ENCODE data around the gene HS3ST6. TPM values are rescaled to one million over a fixed set of nuclear protein-coding genes. Genes with fewer than 3 reads are reported as not detected.

The HS3ST6 gene
- total RNA-seq, 2 donors from 2014 or later = not detected

- Histone ChIP-seq H3K9me3 (ENCODE audit: control insufficient read depth, low read length) (no peaks in the 10 kb centered on the region), H3K4me3 (ENCODE audit: low read length) (no peak overlapping the region), H3K27ac (ENCODE audit: low read depth, low read length) (no peak overlapping the region), H3K9ac (ENCODE audit: extremely low read depth, low read length, poor library complexity, severe bottlenecking) (no peak overlapping the region), H3K27me3 (ENCODE audit: control insufficient read depth, insufficient read depth, low read length, poor library complexity, severe bottlenecking) (peaks cover 70% of the 10 kb centered on the region), H3K36me3 (ENCODE audit: control insufficient read depth, insufficient read depth, low read length) (no peaks in the 10 kb centered on the region), H3K4me1 (ENCODE audit: control insufficient read depth, insufficient read depth, low read length) (no peaks in the 10 kb centered on the region)
- Mint-ChIP-seq H3K27ac (no peak overlapping the region), H3K36me3 (ENCODE audit: low read depth) (no peaks in the 10 kb centered on the region), H3K27me3 (ENCODE audit: insufficient read depth) (peaks cover 63% of the 10 kb centered on the region), H3K9me3 (no peaks in the 10 kb centered on the region), H3K4me1 (peaks cover 4% of the 10 kb centered on the region), H3K4me3 (no peak overlapping the region)
- 73 to 76% methylated on average over 4 to 5 of the region's 5 CpGs for WGBS, 2 experiments (ENCODE audit: insufficient coverage in 1 of 2, insufficient read length in 1 of 2)
- no peak for DNase-seq
- TF ChIP-seq CTCF (conservative IDR thresholded peaks at IDR 0.05) = no peak
These were observed 56.5 kb downstream of the HS3ST6 start for GRCh38 chr16:1861730-1862129.

Other genes starting within 250 kb of the HS3ST6 start
- gene JPT2, start 240.1 kb downstream of the HS3ST6 start, total RNA-seq = 100 to 1,000 TPM; 161 to 168 TPM
- 10 to 100 TPM; 76.0 to 84.0 TPM for gene MAPK8IP3, start 212.2 kb downstream of the HS3ST6 start, total RNA-seq
- 10 to 100 TPM; 70.3 to 73.6 TPM for gene NME3, start 146.9 kb downstream of the HS3ST6 start, total RNA-seq
- gene EME2, start 145.6 kb downstream of the HS3ST6 start, total RNA-seq = 10 to 100 TPM; 34.3 to 64.3 TPM
- 100 to 1,000 TPM; 137 to 164 TPM for gene MRPS34, start 145.3 kb downstream of the HS3ST6 start, total RNA-seq
- gene SPSB3, start 135.8 kb downstream of the HS3ST6 start, total RNA-seq = 10 to 100 TPM; 28.0 to 28.1 TPM
- 10 to 100 TPM; 61.1 to 61.5 TPM for gene NUBP2, start 135.5 kb downstream of the HS3ST6 start, total RNA-seq
- gene IGFALS, start 124.7 kb downstream of the HS3ST6 start, total RNA-seq = not detected
- 10 to 100 TPM; 47.8 to 52.9 TPM for gene HAGH, start 91.6 kb downstream of the HS3ST6 start, total RNA-seq
- gene FAHD1, start 91.2 kb downstream of the HS3ST6 start, total RNA-seq = 10 to 100 TPM; 16.6 to 16.9 TPM
- not detected for gene MEIOB, start 46.3 kb downstream of the HS3ST6 start, total RNA-seq
- gene MSRB1, start 24.8 kb upstream of the HS3ST6 start, total RNA-seq = 10 to 100 TPM; 20.6 to 23.5 TPM
- gene RPL3L, start 36.3 kb upstream of the HS3ST6 start, total RNA-seq = not detected
- gene NDUFB10, start 41.1 kb upstream of the HS3ST6 start, total RNA-seq = 100 to 1,000 TPM; 167 to 192 TPM
- gene RPS2, start 46.4 kb upstream of the HS3ST6 start, total RNA-seq = 1,000 to 10,000 TPM; 3,064 to 3,492 TPM
- under 1 TPM in 1 of 2 donors, not detected in 1; 0.44 TPM for gene RNF151, start 48.4 kb upstream of the HS3ST6 start, total RNA-seq
- 10 to 100 TPM; 43.4 to 49.7 TPM for gene TBL3, start 53.6 kb upstream of the HS3ST6 start, total RNA-seq
- under 1 TPM in 1 of 2 donors, not detected in 1; 0.42 TPM for gene NOXO1, start 63.1 kb upstream of the HS3ST6 start, total RNA-seq
- 10 to 100 TPM; 40.3 to 45.5 TPM for gene GFER, start 65.8 kb upstream of the HS3ST6 start, total RNA-seq
- gene SYNGR3, start 71.6 kb upstream of the HS3ST6 start, total RNA-seq = 10 to 100 TPM in 1 of 2 donors, 1 to 10 TPM in 1; 7.0 to 11.2 TPM
- gene ZNF598, start 91.4 kb upstream of the HS3ST6 start, total RNA-seq = 10 to 100 TPM; 45.6 to 49.5 TPM
- 1 to 10 TPM; 1.2 to 1.9 TPM for gene NPW, start 101.4 kb upstream of the HS3ST6 start, total RNA-seq
- gene NHERF2, start 108.5 kb upstream of the HS3ST6 start, total RNA-seq = 10 to 100 TPM; 20.1 to 25.5 TPM
- gene NTHL1, start 129.4 kb upstream of the HS3ST6 start, total RNA-seq = 10 to 100 TPM; 43.2 to 46.1 TPM
- 100 to 1,000 TPM; 166 to 192 TPM for gene TSC2, start 129.6 kb upstream of the HS3ST6 start, total RNA-seq
- gene PKD1, start 217.5 kb upstream of the HS3ST6 start, total RNA-seq = 100 to 1,000 TPM; 104 to 110 TPM
- gene RAB26, start 230.2 kb upstream of the HS3ST6 start, total RNA-seq = 1 to 10 TPM; 3.2 to 4.9 TPM
- 100 to 1,000 TPM; 108 to 110 TPM for gene TRAF7, start 237.4 kb upstream of the HS3ST6 start, total RNA-seq

Data from endodermal cell (in vitro differentiated cells).